HG03575 (cell line): ENCODE results near the gene CENPF.
A peak's percentile ranks its signal among the peaks of the same experiment; 100 is the strongest.
"Not testable (repeated sequence)": the region's sequence is repeated elsewhere in the genome, so short reads cannot be mapped to it uniquely, and the experiment has no call there.

Source experiments
- ATAC-seq: cut with Tn5 transposase; IDR thresholded peaks from one replicate; pipeline ENCODE4 v1.9.1; 2021; ENCODE audit not compliant: unreplicated experiment, insufficient number of reproducible peaks, low FRiP score; ENCODE audit errors: extremely low read depth

The CENPF gene

DNA sequence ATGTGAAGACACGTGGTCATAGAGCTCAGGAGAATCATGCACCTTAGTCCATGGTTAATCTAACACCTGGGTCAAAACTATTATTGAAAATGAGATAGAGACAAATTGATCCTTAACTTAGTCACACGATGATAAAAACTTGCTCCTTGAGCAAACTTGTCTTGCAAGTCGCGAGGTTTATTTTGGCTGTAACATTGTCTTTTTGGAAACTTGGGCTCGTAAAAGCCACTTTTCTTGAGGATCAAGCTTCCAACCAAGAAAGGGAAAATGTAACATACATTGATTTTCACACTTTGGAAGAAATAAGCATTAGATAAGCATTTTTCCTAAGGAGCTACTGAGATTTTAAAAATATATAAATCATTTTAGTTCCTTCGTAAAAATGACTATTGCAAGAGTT, 19.9 kb upstream of the CENPF start:
- ATAC-seq, result no peak

DNA sequence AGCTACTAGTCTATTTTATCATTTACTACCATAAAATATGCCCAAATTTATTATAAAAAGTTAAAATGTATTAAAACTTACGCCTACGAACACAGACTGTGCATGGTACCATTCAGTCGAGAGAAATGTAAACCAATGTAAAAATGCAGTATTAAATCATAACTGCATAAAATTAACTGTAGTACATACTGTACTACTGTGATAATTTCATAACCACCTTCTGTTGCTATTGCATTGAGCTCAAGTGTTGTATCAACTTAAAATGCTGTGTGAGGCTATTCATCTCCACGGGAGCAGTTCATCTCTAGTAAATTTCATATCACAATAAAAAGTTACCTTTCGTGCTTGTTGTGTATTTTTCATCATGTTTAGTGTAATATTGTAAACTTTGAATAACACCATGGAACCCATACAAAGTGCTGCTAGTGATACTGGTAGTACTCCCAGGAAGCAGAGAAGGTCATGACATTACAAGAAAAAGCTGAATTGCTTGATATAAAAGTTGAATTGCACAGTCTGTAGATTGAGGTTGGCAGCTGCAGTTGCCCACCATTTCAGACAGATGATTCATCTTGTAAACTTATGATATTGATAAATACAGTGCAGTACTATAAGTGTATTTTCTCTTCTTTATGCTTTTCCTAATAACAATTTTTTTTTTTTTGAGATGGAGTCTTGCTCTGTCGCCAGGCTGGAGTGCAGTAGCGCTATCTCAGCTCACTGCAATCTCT, 19.0 kb upstream of the CENPF start:
- ATAC-seq, result no peak

DNA sequence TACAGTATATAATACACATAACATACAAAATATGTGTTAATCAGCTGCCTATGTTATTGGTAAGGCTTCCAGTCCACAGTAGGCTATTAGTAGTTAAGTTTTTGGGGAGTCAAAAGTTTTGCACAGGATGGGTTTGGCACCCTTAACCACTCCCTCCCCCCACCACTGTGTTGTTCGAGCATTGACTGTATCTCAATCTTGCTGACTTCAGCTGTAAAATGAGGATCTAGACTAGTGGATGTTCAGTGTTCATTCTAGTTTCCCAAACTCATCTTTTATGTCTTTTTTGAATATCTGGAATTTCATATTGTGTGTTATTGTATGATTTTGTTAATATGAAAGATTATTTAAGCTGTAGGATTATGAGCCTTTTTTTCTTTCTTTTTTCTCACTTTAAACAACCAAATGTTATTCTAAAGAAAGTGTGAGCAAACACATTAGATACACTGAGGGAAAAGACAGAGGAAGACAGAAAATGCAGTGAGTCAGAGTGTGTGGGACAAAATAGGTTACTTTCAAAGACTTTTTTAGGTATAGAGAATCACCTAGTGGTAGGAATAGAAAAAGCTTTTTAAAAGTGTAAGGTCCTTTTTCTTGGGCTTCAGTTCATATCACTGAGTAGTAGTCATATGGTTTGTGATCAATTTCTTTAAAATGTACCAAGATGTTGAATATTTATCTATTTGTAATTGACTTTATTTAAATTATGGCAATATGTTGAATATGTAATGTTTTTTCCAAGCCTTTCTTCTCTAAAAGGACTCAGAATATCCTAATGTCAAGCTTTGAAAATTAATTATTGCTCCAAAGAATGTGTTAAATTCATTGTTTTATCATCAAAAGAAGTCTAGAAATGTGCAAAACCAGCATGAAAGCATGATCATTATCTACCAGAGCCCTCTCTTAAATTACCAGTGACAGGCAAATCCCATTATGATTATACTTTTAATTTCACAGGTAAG, 17.9 kb upstream of the CENPF start:
- ATAC-seq, result peak; percentile 84

DNA sequence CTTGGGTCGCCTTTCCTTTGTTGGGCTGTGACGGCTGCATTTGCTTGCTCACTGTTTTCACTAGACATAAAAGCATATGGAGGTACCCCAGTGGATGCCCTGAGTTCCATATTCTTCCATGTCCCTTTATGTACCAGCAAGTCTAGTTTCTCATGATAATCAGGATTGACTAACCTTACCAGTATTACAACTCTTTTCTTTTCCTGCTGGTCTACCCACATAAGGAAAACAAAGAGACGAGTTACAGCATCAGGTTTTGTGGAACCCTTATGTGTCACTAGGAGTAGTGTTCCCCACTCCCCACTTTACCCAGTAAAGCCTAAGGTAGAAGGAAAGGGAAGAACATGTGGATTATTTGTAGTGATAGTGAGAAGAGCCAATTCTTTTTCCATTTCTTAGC, 16.4 kb upstream of the CENPF start:
- no peak for ATAC-seq

DNA sequence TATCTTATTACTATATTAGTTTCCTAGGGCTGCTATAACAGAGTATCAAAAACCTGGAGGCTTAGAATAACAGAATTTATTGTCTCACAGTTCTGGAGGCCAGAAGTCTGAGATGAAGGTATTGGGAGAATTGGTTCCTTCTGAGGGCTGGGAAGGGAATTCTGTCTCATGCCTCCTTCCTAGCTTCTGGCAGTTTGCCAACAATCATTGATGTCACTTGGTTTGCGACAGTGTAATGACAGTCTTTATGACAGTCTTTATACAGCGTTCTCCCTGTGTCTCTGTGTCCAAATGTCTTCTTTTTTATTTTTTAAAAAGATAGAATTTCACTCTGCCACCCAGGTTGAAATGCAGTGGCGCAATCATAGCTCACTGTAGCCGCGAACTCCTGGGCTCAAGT, 15.8 kb upstream of the CENPF start:
- ATAC-seq, result no peak

DNA sequence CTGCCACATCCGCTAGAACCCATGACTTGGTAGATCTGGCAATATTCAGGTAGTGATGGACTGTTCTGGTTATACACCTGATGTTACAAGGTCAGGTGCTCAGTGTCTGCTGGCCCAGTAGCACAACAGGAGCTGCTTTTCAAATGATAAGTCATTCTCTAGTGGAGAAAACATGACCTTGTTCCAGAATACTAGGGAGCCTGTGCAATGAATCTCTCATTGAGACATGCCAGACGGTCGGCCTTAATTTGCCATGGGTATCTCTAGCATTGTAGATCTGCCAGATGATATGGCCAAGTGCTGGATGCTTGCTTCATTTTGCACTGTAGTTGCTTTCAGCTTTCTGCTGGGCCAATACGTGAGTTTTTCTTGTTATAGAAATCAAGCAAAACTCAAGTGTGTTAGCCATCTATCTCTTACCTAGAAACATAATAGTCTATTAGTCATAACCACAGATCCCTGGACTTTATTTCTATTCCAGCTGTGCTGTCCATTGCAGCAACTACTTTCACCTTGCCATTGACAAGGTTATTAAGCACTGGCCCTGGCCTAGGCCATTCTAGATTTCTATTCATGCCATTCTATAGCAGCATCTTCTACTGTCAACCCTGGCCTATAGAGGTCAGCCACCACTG, 13.9 kb upstream of the CENPF start:
- ATAC-seq, result no peak

DNA sequence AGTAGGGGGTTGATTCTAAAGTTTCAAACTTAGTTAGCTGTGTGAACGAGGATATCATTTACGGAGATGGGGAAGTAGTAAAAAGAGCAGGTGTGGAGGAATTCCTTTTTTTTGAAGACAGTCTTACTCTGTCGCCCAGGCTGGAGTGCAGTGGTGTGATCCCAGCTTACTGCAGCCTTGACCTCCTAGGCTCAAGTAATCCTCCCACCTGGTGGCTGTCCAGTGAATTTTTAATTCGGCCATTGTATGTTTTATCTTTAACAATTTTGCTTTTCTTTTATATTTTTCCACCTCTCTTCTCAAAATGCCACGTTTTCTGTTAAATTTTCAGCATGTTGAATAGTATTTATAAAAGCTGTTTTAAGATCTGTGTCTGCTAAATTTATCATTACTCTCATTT, 12.3 kb upstream of the CENPF start:
- ATAC-seq, result no peak

DNA sequence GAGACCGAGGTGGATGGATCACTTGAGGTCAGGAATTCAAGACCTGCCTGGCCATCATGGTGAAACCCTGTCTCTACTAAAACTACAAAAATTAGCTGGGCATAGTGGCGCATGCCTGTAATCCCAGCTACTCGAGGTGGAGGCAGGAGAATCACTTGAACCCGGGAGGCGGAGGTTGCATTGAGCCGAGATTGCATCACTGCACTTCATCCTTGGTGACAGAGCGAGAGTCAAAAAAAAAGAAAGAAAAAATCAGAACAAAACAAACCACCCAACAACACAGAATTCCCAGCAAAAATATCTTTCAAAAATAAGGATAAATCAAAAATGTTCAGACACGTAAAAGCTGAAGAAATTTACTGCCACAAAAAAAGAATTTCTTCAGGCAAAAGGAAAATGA, 11.1 kb upstream of the CENPF start:
- ATAC-seq, result not testable (repeated sequence)

DNA sequence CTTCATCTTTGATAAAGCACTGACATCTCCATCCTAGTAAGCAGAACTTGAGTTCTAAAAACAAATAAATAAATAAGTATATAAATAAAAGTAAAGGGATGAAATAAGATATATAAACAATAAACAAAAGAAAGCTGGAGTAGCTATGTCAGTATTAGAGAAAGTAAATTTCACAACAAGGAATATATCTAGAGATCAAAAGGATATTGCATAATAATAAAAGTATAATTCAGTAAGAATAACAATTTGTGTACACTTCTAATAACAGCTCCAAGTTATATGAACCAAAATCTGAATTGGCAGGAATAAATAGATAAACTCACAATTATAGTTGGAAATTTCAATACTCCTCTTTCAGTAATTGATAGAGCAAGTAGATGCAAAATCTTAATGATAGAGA, 9.8 kb upstream of the CENPF start:
- no peak for ATAC-seq

DNA sequence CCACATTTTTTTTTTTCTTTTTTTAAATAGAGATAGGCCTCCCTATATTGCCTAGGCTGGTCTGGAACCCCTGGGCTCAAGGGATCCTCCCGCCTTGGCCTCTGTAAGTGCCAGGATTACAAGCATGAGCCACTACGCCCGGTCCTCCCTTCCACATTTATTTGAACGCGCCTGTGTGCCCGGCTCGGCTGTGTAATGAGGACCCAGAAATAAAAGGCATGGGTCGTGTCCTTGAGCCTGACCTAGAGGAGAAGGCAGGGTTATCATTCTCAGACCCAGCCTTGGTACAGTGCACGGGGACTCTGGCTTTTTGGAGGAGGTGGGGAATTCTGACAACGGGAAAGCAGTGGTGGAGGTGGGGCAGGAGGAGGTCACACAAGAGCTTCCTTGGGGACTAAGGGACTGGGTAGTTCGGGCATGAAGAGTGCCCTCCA, 841 bp downstream of the CENPF start:
- no peak for ATAC-seq

DNA sequence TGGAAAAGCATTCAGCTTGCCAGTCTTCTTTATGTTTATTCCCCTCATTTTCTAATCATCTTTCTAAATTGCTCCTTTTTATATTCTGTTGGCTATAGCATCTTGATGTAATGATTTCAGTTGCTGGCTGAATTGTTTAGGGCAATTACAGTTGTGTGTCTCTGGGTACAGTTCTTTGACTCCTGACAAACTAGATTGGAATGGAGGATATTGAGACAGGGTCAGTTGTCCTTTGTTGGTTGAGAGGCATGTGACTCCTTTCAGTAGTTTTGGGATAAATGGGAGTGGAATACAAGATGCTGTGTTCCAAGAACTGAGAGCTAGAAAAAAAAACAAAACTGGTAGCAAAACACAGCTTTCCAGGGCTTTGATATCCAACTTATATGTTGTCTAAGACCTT, 1.5 kb downstream of the CENPF start:
- no peak for ATAC-seq

DNA sequence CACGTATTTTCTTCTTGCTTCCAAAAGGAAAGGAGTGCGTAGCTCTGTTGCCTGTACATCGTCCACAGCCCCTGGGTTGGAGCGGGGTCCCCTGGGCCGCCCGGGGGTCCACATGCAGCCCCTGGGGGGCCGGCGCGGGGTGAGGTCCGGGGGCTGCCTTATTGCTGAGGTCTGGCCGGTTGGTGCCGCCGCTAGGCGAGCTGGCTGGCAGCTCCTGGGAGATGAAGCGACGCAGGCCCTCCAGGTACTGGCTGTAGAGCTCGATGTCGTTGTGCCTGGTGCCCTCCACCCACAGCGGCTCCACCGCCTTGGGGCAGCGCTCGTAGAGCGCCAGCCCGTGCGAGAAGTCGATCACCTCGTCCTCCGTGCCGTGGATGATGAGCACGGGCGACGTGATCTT, 2.5 kb downstream of the CENPF start:
- not testable (repeated sequence) for ATAC-seq

- ATAC-seq, result not testable (repeated sequence)
These were observed 3.2 kb downstream of the CENPF start for GRCh38 chr1:214605933-214606925.

DNA sequence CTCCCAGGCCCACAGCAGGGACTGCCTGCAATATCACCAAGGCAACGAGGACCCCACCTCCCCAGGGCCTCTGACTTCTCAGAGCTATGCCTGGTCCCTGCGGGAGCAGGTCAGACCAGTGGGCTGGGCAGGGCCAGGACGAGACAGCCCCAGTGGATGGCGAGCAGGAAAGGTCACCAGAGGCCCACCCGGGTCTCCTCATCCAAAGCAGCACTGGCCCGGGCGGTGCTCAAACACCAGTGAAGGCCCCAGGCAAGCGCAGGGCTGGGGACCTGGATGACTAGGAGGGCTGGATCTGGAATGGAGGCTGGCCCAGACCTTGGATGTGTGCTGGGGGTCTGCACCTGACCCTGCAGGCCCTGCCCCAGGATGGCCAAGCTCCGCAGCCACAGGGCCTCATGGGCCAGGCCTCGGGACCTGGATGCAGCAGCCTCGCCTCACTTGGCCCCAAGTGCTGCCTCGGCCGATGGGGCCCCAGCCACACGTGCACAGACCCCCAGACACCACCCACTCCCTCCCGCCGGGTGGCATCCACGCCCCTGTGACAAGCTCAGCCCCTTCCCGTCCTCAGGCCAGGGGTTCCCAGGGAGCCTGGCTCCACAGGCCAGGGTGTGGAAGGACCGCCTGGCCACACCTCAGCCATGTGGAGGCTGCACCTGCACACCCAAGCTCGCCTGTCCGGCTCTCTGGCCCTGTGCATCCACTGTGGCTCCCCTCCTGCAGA, 4.7 kb downstream of the CENPF start:
- not testable (repeated sequence) for ATAC-seq

DNA sequence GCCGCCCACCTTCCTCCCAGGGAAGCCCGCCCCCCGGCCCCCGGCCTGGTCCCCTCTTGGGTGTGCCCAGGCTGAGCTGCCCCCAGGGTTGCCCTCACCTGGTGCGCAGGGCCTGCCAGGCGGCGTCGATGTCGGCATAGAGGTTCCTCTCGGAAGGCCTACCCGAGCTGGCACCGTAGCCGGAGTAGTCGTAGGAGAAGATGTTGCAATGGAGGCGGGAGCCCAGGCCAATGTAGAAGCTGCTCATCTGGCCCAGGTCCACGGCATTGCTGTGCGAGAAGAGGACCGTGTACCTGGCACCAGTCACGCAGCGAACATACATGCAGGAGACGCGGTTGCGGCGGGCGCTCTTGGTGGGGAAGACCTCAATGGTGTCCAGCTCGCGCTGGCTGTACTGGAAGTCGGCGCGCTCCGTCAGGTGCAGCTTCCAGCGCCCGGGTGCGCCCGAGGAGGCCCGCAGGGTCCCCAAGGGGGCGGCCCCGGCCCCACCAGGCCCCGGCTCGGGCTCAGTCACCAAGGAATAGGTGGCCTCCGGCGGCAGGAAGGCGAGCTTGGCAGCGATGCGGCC, 5.3 kb downstream of the CENPF start:
- ATAC-seq, result not testable (repeated sequence)

- ATAC-seq, result not testable (repeated sequence)
These were observed 5.8 kb downstream of the CENPF start for GRCh38 chr1:214608817-214609216.

DNA sequence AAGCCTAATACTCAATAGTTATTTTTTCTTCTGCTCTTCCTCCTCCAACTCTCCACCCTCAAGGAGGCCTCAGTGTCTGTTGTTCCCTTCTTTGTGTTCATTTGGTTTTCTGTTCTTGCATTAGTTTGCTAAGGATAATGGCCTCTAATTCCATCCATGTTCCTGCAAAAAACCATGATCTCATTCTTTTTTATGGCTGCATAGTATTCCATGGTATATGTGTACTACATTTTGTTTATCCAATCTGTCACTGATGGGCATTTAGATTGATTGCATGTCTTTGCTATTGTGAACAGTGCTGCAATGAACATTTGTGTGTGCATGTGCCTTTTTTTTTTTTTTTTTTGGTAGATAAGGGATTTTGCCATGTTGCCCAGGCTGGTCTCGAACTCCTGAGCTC, 6.7 kb downstream of the CENPF start:
- no peak for ATAC-seq

DNA sequence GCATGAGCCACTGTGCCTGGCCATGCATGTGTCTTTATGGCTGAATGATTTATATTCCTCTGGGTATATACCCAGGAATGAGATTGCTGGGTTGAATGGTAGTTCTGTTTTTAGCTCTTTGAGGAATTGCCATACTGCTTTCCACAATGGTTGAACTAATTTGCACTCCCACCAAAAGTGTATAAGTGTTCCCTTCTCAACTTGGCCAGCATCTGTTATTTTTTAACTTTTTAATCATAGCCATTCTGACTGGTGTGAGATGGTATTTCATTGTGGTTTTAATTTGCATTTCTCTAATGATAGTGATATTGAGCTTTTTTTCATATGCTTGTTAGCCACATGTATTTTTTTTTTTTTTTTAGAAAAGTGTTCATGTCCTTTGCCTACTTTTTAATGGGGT, 7.1 kb downstream of the CENPF start:
- ATAC-seq, result not testable (repeated sequence)
